DND-41 (cell line): ENCODE measurements around the gene ADAMTS19.

Source experiments
- ATAC-seq: fragments of 200-7000 bp; cut with Tn5 transposase; 3 replicates; pipeline ENCODE4 v1.9.1; 2021; ENCODE audit warnings: low read depth; ENCODE audit not compliant: insufficient read depth
- DNase-seq: peaks from one replicate; pipeline ENCODE4 v3.0.0-alpha.2; 2020
- H2AFZ ChIP-seq: 2 replicates; pipeline ENCODE4 v1.6.0; 2012; ENCODE audit warnings: low read depth, low read length
- H3K27ac ChIP-seq: 2 replicates; pipeline ENCODE4 v1.5.1; 2012; ENCODE audit warnings: low read length, inconsistent platforms
- H3K27me3 ChIP-seq: fragments of 200-600 bp; sonication (generic); 2 replicates; pipeline ENCODE4 v1.6.0; 2012; ENCODE audit warnings: low read length, mild to moderate bottlenecking, inconsistent platforms; ENCODE audit not compliant: insufficient read depth, poor library complexity
- H3K36me3 ChIP-seq: 2 replicates; pipeline ENCODE4 v1.5.1; 2012; ENCODE audit warnings: low read length, inconsistent platforms; ENCODE audit not compliant: insufficient read depth
- H3K4me1 ChIP-seq: 2 replicates; pipeline ENCODE4 v1.5.1; 2012; ENCODE audit warnings: mild to moderate bottlenecking, low read length; ENCODE audit not compliant: insufficient read depth
- H3K4me2 ChIP-seq: 2 replicates; pipeline ENCODE4 v1.6.0; 2012; ENCODE audit warnings: mild to moderate bottlenecking, moderate library complexity, low read length, inconsistent platforms; ENCODE audit not compliant: insufficient read depth
- H3K4me3 ChIP-seq, 2 experiments: fragments of 200-600 bp in 1 of 2; shearing (Covaris generic) in 1 of 2; 2 replicates each; pipeline ENCODE4 v1.5.1; 2012 to 2016; ENCODE audit warnings: inconsistent platforms in 2 of 2, low read length in 2 of 2, mild to moderate bottlenecking in 2 of 2, low read depth in 1 of 2, moderate library complexity in 1 of 2
- H3K79me2 ChIP-seq: 2 replicates; pipeline ENCODE4 v1.6.0; 2012; ENCODE audit warnings: low read length, inconsistent platforms; ENCODE audit not compliant: insufficient read depth
- H3K9ac ChIP-seq: 2 replicates; pipeline ENCODE4 v1.6.0; 2012; ENCODE audit warnings: low read depth, mild to moderate bottlenecking, inconsistent platforms, low read length, moderate library complexity
- H3K9me3 ChIP-seq: 2 replicates; pipeline ENCODE4 v1.5.1; 2012; ENCODE audit warnings: low read length, moderate library complexity, mild to moderate bottlenecking, inconsistent platforms; ENCODE audit not compliant: insufficient read depth, severe bottlenecking
- H4K20me1 ChIP-seq: 2 replicates; pipeline ENCODE4 v1.6.0; 2012; ENCODE audit warnings: low read length; ENCODE audit not compliant: insufficient read depth
- CTCF ChIP-seq: IDR thresholded peaks from 2 replicates; pipeline ENCODE4 v1.5.1; 2012; ENCODE audit warnings: borderline replicate concordance, low read length, moderate library complexity, mild to moderate bottlenecking; ENCODE audit not compliant: poor library complexity, severe bottlenecking; ENCODE audit errors: extremely low read depth
- EZH2 ChIP-seq: IDR thresholded peaks from 3 replicates; pipeline ENCODE4 v1.6.1; 2012; ENCODE audit warnings: borderline replicate concordance, low read depth, mild to moderate bottlenecking, moderate library complexity, low read length, inconsistent platforms; ENCODE audit not compliant: severe bottlenecking

ADAMTS19 gene

GRCh38 chr5:129767927-129768380 lies 307.9 kb downstream of the ADAMTS19 start:
- Histone ChIP-seq H3K4me2 (no peak overlapping the region), H3K9ac (no peak overlapping the region), H3K79me2 (no peaks in the 10 kb centered on the region), H3K27me3 (peaks cover 3% of the 10 kb centered on the region), H3K4me3 (no peak overlapping the region), H3K4me1 (0 out of 2 replicates have a peak, but pooled peaks cover 4% of the 10 kb centered on the region), H2AFZ (no peak overlapping the region), H3K27ac (no peak overlapping the region), H3K36me3 (no peaks in the 10 kb centered on the region), H3K9me3 (no peaks in the 10 kb centered on the region), H4K20me1 (no peaks in the 10 kb centered on the region)
- DNase-seq (peak; percentile 71), ATAC-seq (peak; percentile 92)
- TF ChIP-seq CTCF (peak; percentile 98), EZH2 (no peak)

GRCh38 chr5:129768735-129769134 lies 308.6 kb downstream of the ADAMTS19 start:
- H3K4me1 ChIP-seq, result 0 out of 2 replicates have a peak, but pooled peaks cover 4% of the 10 kb centered on the region

DNA sequence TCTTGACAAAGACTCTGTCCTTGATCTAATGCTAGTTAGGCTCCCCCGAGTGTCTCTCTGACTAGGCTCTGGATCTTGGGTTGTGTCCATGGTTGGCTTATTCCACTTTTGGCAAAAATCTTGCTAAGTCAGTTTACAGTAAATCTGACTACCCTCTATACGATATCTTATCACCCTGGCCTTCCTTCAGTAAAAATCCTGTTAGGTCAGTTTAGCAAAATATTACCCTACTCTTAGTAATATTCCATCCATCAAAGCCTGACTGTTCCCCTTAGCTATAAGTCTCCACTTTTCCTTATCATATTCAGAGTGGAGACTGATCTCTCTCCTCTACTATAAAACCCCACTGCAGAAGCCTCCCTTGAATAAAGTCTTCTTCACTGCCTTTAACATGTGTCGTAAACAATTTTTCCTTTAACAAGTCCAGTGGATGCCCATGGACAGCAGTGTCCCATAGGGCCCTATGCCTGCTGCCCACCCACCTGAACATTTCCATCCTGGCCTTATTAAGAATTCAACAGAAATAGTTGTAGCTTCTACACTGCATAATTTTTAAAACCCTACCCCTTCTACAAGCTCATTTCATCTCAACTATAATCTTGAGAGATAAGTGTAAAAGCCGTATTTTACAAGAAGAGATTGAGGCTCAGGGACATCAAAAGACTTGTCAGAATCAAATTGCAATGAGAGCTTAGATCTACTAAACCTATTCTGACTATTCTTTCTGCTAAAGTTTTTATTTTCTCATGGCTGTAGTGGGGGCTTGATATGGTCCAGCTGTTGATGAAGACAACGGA lies 310.1 kb downstream of the ADAMTS19 start:
- no peak overlapping the region for H3K27ac ChIP-seq
- DNase-seq (no peak), ATAC-seq (no peak)
- H3K9me3 ChIP-seq, result no peaks in the 10 kb centered on the region
- H3K4me1 ChIP-seq, result 0 out of 2 replicates have a peak, but pooled peaks cover 4% of the 10 kb centered on the region
- peaks cover 3% of the 10 kb centered on the region for H3K27me3 ChIP-seq
- no peak overlapping the region for H3K4me2 ChIP-seq
- no peak overlapping the region for H3K9ac ChIP-seq
- H3K79me2 ChIP-seq, result no peaks in the 10 kb centered on the region
- TF ChIP-seq EZH2 (no peak), CTCF (no peak)
- H3K4me3 ChIP-seq, result no peak overlapping the region
- H2AFZ ChIP-seq, result no peak overlapping the region
- no peaks in the 10 kb centered on the region for H4K20me1 ChIP-seq
- H3K36me3 ChIP-seq, result no peaks in the 10 kb centered on the region

More at GRCh38 chr5:129768735-129769134, 308.6 kb downstream of the ADAMTS19 start:
- H3K9me3 ChIP-seq, result no peaks in the 10 kb centered on the region
- no peak overlapping the region for H2AFZ ChIP-seq
- no peak overlapping the region for H3K9ac ChIP-seq
- H4K20me1 ChIP-seq, result no peaks in the 10 kb centered on the region
- no peak for TF ChIP-seq EZH2
- TF ChIP-seq CTCF, result no peak
- no peak overlapping the region for H3K4me3 ChIP-seq
- H3K36me3 ChIP-seq, result no peaks in the 10 kb centered on the region
- H3K27ac ChIP-seq, result no peak overlapping the region
- no peaks in the 10 kb centered on the region for H3K79me2 ChIP-seq
- ATAC-seq, result no peak
- peaks cover 3% of the 10 kb centered on the region for H3K27me3 ChIP-seq
- no peak overlapping the region for H3K4me2 ChIP-seq
- no peak for DNase-seq
